Measurements from ENCODE around the gene HSPA6.

GRCh38 chr1:161511018-161511755 is 13.2 kb upstream of the HSPA6 start:
- TF ChIP-seq POLR2AphosphoS5 (IDR thresholded peaks at IDR 0.05), result no peak
- TF ChIP-seq CTCF (IDR thresholded peaks at IDR 0.05), result no peak
- TF ChIP-seq POLR2A (IDR thresholded peaks at IDR 0.05), result no peak
